ENCODE results near the gene SLC35A2.

- TF ChIP-seq CTCF (conservative IDR thresholded peaks at IDR 0.05 in 1 of 2, IDR thresholded peaks at IDR 0.05 in 1 of 2; ENCODE audit: extremely low read depth in 1 of 2, insufficient read depth in 1 of 2, low read depth in 1 of 2, low read length in 2 of 2): no peak
- TF ChIP-seq EZH2 (IDR thresholded peaks at IDR 0.05; ENCODE audit: borderline replicate concordance, low read length): no peak
These were observed 29.0 kb upstream of the SLC35A2 start for GRCh38 chrX:48940404-48940955.

Measured in mammary epithelial cell (primary cell).